HTERT RPE-1 (cell line): Measurements from ENCODE around the gene RGS1.
"Not testable (repeated sequence)": the region's sequence is repeated elsewhere in the genome, so short reads cannot be mapped to it uniquely, and the experiment has no call there.

ENCODE experiments used
- in situ Hi-C: fragments of 300-500 bp; cut with MboI; formaldehyde crosslinking; loops from 4 replicates; pipeline ENCODE4 v1.14.3; 2020; ENCODE audit warnings: low sequenced_read_pairs

The RGS1 gene

DNA sequence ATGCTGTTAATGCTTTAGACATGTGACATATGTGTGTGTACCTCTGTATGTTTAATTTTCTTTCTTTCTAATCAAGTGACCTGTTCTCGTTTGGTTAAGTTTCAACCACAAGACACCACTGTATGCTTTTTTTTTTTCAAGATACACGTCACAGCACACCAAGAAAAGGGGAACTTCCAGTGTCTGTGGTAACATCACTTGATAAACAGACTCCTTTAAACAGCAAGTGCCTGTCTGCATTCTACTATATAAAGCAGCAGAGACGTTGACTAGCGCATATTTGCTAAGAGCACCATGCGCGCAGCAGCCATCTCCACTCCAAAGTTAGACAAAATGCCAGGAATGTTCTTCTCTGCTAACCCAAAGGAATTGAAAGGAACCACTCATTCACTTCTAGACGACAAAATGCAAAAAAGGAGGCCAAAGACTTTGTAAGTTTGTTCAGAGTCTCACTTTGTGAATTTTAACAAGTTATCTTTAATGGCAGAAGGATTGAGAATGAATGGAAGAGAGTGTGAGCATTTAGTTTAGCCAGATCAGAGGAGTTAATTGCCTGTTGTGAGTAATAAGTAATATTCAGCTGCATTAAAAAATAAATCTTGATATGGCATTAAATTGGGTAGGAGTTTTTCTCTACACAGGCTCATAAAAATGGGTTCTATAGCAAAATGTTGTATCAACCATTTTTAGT is at the start of gene RGS1:
Gene RGS1, plus strand, starts transcription at position 275 of the 691 bp plus-strand sequence. Its CDS starts 20 bp downstream, at position 295.
- in situ Hi-C loops: no loop called here

GRCh38 chr1:192527111-192527795 is 48.3 kb upstream of the RGS1 start:
- in situ Hi-C loops: no loop called here

DNA sequence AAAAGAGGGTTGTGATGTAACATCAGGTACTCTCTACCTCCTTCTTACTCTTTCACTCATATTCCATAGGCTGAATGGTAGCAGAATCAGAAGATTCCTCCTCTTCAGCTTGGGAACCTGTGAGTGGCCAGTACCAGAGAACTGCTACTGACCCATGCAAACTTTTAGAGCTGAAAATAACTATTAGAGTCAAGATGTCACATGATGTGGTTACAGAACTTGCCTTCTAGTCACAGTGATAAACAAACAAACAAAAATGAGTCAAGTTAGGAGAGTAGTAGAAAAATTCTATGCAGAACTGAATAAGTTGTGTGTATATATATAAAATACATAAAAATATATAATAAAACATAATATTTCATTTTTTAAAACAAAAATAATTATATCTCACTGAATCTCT is 47.6 kb upstream of the RGS1 start:
- in situ Hi-C loops: no loop called here

GRCh38 chr1:192529031-192529755 is 46.4 kb upstream of the RGS1 start:
- in situ Hi-C loops: no loop called here

DNA sequence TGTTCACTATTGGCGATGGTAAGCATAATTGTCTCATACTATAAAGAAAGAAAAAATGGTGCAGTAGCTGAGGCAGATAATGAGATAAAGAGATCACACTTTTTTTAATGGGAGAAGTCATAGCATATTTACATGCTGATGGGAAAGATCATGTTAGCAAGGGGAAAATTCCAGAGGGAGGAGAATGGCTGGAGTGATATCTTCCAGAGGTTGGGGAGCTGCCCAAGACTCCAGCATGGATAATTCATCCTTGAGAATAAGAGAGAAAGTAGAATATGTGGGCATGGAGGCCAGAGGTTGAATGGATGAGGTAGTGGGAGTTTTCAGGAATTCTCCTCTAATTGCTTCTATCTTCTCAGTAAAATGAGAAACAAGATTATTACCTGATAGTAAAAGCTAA is 45.8 kb upstream of the RGS1 start:
- in situ Hi-C loops: no loop called here

DNA sequence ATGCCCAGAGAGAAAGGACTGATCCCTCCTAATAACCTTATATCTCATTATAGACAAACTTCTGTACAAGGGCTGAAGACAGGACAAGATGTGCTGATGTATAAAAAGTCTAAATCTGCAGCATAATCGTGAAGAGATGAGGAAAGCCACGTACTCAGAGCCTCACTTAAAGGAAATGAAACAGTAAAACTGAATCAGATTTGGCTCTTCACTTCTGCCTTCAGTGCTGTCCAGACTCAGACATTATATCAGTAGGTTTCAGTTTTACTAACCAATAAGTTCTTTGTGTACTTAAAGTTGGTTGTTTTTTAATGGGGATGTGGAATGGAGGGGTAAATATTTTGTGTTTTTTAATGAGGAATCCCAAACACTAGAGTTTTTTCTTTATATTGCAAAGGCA is 45.3 kb upstream of the RGS1 start:
- in situ Hi-C loops: no loop called here

DNA sequence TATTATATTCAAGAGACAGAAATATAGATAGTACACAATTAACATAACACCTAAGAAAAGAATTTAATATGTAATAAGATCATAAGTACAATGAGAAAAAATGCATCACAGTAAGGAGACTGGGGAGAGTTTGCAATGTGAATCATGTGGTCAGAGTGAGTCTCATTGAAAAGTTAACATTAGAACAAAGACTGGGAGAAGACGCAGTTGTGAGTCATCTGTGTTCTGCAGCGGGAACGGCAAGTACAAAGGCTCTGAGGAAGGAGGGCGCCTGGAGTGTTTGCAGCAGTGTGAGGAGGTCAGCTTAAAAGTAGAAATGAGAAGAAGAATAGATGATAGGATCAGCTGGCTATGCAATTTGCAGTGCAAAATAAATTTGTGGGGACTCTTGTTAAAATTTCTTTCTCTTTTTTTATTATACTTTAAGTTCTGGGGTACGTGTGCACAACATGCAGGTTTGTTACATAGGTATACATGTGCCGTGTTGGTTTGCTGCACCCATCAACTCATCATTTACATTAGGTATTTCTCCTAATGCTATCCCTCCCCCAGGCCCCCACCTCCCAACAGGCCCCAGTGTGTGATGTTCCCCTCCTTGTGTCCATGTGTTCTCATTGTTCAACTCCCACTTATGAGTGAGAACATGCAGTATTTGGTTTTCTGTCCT is 44.4 kb upstream of the RGS1 start:
- in situ Hi-C loops: not testable (repeated sequence)

DNA sequence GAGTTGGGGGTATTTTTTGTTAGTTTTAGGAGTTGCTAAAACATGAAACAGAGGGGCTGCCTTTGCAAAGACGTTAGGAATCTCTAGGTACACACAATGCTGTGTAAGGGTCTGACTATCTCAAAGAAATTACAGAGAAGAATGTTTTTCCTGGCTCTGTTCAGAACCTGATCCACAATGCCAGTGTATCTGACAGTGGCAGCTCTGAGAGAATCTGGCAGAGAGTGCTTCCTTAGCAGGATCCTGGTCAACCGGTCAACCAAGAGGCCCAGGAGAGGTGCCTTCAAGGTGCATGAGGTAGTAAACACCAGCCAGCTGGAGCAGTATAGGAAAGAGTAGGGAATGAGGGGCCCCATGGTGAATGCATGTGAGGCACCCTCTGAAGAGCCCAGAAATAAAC is 40.9 kb upstream of the RGS1 start:
- in situ Hi-C loops: no loop called here

GRCh38 chr1:192535916-192536664 is 39.5 kb upstream of the RGS1 start:
- in situ Hi-C loops: no loop called here

DNA sequence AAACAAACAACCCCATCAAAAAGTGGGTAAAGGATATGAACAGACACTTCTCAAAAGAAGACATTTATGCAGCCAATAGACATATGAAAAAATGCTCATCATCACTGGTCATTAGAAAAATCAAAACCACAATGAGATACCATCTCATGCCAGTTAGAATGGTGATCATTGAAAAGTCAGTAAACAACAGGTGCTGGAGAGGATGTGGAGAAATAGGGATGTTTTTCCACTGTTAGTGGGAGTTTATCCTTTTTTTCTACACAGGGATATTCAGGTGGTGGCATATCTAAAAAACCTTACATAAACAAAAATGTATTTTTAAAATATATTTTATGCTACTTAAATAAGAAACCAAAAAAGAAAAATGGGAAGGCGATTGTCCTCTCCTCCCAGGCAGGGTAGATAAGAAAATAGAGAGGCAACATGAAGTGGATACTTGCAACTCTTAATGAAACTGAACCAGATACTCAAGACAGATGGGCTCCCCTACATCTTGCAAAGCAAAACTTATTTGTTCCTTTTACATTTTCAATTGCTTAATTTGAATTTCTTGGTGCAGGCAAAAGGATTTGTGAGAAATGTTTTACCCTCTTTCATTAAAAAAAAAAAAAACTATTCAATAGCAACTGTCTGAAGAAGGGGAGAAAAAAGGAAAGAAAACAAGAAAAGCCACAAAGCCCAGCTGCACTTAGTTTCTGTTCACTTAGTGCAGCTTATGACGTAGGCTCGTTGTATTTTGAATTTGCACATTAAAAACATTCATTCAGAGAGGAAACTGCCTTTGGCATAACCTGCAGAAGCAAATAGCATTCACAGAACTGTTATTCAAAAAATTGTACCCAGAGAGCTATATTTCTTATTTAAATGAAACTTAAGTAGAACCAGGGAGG is 36.9 kb upstream of the RGS1 start:
- in situ Hi-C loops: no loop called here

GRCh38 chr1:192539297-192540092 is 36.1 kb upstream of the RGS1 start:
- in situ Hi-C loops: no loop called here

- in situ Hi-C loops: no loop called here
These were observed 32.1 kb upstream of the RGS1 start for GRCh38 chr1:192543445-192543844.

DNA sequence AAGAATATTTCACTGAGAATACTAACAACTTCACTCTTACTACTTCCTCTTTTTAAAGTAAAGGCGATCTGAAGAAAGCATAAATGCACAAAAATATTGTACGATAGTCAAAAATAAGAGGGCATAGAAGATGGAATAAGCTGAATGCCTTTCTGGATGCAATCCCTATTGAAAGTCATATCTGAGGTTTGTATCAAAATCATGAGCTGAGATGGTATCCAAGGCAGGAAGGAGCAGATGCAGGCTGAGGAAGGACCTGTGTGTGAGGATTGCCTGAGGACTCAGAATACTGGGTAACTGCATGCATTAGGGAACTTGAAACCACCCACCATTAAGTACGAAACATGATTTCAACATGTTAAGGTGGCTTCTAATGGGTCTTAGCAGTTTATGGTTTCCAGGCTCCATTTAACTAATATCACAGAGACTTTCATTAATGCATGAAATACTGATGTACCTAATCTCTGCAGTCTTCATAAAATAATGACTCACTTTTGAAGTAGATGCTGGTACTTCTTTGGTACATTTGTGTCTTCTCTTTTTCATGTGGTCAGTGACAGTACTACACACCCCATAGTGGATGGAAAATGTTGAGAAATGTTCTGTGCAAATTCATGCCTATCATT is 29.6 kb upstream of the RGS1 start:
- in situ Hi-C loops: no loop called here

DNA sequence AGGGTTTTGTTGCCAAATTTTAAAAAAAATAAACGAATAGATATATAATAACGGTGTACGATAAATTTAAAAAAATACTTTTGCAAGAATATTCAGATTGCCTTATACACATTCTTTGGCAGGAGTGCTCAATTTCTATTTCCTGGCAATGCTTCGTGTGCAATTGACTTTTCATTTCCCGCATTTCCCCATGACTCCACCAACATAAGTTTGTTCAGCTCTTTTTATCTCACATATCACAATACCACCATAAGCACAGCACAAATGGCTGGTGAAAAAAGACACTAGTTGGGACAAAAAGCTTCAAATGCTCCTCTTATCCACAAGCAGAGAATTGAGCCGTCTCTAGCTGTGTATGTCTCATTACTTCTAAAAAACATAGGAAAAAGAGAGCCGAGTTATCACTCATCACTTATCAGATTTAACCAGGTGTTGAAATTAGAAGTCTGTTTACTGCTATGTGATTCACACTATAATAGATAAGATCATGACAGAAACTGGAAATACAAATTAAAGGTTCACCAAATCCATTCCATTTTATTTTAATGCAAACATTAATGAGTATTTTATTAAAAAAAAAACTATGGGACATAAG is 28.9 kb upstream of the RGS1 start:
- in situ Hi-C loops: no loop called here

- in situ Hi-C loops: no loop called here
These were observed 28.1 kb upstream of the RGS1 start for GRCh38 chr1:192547501-192547900.

DNA sequence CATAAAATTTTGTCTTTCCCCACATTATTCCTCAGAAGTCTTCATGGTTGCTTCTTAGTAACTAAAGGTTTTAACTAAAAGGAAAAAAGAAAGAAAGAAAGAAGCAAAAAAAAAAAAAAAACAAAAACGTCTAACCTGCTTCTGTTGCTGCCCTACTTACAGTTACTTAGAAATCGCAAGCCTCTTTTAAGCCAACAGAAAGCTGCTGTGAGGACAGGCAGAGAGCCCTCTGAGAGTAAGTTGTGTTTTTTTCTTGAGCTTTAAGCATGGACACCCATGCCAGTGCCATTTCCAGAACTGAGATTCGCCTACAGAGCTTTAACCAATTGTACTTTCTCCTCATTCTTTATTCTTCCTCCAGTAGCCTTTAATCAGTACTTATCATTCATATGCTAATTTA is 25.6 kb upstream of the RGS1 start:
- in situ Hi-C loops: no loop called here

GRCh38 chr1:192550922-192551534 is 24.5 kb upstream of the RGS1 start:
- in situ Hi-C loops: no loop called here

DNA sequence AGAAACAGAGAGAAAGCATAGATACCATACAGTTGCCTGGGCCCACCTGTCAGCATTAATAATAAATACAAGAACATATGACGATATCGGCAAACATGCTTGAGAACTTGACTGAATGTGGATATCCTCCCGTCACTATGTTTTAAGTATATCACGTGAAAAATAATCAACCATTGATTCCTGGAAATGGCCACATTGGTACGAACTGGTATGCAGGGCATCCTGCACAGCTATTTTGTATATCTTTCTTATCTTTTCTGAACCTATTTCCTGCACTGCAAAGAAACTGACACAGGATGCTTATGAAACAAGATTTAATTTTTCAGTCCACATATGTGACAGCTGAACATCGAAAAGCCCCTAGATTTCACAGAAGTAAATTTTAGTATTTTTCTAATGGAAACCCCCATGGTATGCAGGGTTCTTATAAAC is 22.8 kb upstream of the RGS1 start:
- in situ Hi-C loops: no loop called here
